ENCODE data around the gene ZNF609. TPM values are rescaled to one million over a fixed set of nuclear protein-coding genes. Genes with fewer than 3 reads are reported as not detected.

ZNF609 gene
- total RNA-seq, 1 experiment from 2014 or later: 31.0 TPM

GRCh38 chr15:64581408-64581761 is 121.0 kb downstream of the ZNF609 start:
- RAD21 ChIA-PET (ENCODE audit: low non-redundant PET in 1 of 2, low total read pairs in 2 of 2, uncharacterized antibody in 2 of 2, unreplicated experiment in 2 of 2): no interaction called here
- POLR2A ChIA-PET: no interaction called here
- peaks cover 41% of the 10 kb centered on the region; the same call in 1 of the 2 replicates for H3K79me2 ChIP-seq (ENCODE audit: insufficient read depth, low read length)
- no peaks in the 10 kb centered on the region for H3K36me3 ChIP-seq (ENCODE audit: control insufficient read depth in 1 of 2, insufficient read depth in 2 of 2, low read length in 2 of 2)
- H3K27ac ChIP-seq (ENCODE audit: low read depth, low read length): no peak overlapping the region
- CTCF ChIA-PET: no interaction called here
- no peak overlapping the region for H3K9ac ChIP-seq (ENCODE audit: low read length)
- H3K4me2 ChIP-seq (ENCODE audit: low read length): no peak overlapping the region
- no peak overlapping the region for H2AFZ ChIP-seq (ENCODE audit: low read depth, low read length, poor library complexity, severe bottlenecking)
- no peaks in the 10 kb centered on the region for H3K27me3 ChIP-seq (ENCODE audit: insufficient read depth, low read length)
- DNase-seq (ENCODE audit: low read depth, low spot score) (no peak), ATAC-seq (no peak)
- H3K4me1 ChIP-seq (ENCODE audit: control insufficient read depth in 1 of 2, insufficient read depth in 2 of 2, low read length in 2 of 2): 0 out of 4 replicates have a peak, but pooled peaks cover 0 to 3% of the 10 kb centered on the region in 2 experiments
- BruUV-seq (replicated peaks): no TSS peak
- TF ChIP-seq CEBPB (IDR thresholded peaks at IDR 0.05; ENCODE audit: low read depth) (no peak), EZH2phosphoT487 (IDR thresholded peaks at IDR 0.05; ENCODE audit: borderline replicate concordance) (no peak), TCF7L2 (IDR thresholded peaks at IDR 0.05; ENCODE audit: borderline replicate concordance, extremely low read depth, insufficient read depth, insufficient read length) (no peak), ZNF274 (IDR thresholded peaks at IDR 0.05; ENCODE audit: low read depth, low read length) (no peak), POLR2A (IDR thresholded peaks at IDR 0.05; ENCODE audit: borderline replicate concordance, extremely low read depth, insufficient read depth, insufficient read length) (no peak), SP1 (IDR thresholded peaks at IDR 0.05; ENCODE audit: low read depth) (no peak), SIN3A (IDR thresholded peaks at IDR 0.05; ENCODE audit: low read depth) (no peak), YY1 (IDR thresholded peaks at IDR 0.05; ENCODE audit: extremely low read depth, insufficient replicate concordance, low read depth, low read length) (no peak), POLR2AphosphoS5 (IDR thresholded peaks at IDR 0.05; ENCODE audit: low read depth, low read length) (no peak), EGR1 (IDR thresholded peaks at IDR 0.05; ENCODE audit: low read depth) (no peak), EZH2 (IDR thresholded peaks at IDR 0.05) (no peak), ELF1 (IDR thresholded peaks at IDR 0.05; ENCODE audit: borderline replicate concordance, low read depth) (no peak), JUND (IDR thresholded peaks at IDR 0.05) (no peak), FOSL1 (IDR thresholded peaks at IDR 0.05; ENCODE audit: low read depth) (no peak)
- TF ChIP-seq, protein P1, sequence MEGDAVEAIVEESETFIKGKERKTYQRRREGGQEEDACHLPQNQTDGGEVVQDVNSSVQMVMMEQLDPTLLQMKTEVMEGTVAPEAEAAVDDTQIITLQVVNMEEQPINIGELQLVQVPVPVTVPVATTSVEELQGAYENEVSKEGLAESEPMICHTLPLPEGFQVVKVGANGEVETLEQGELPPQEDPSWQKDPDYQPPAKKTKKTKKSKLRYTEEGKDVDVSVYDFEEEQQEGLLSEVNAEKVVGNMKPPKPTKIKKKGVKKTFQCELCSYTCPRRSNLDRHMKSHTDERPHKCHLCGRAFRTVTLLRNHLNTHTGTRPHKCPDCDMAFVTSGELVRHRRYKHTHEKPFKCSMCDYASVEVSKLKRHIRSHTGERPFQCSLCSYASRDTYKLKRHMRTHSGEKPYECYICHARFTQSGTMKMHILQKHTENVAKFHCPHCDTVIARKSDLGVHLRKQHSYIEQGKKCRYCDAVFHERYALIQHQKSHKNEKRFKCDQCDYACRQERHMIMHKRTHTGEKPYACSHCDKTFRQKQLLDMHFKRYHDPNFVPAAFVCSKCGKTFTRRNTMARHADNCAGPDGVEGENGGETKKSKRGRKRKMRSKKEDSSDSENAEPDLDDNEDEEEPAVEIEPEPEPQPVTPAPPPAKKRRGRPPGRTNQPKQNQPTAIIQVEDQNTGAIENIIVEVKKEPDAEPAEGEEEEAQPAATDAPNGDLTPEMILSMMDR (IDR thresholded peaks at IDR 0.05 in 2 of 3, conservative IDR thresholded peaks at IDR 0.05 in 1 of 3; ENCODE audit: borderline replicate concordance in 1 of 3, insufficient read depth in 1 of 3, low read depth in 2 of 3, low read length in 2 of 3): no peak
- TF ChIP-seq, protein P2, sequence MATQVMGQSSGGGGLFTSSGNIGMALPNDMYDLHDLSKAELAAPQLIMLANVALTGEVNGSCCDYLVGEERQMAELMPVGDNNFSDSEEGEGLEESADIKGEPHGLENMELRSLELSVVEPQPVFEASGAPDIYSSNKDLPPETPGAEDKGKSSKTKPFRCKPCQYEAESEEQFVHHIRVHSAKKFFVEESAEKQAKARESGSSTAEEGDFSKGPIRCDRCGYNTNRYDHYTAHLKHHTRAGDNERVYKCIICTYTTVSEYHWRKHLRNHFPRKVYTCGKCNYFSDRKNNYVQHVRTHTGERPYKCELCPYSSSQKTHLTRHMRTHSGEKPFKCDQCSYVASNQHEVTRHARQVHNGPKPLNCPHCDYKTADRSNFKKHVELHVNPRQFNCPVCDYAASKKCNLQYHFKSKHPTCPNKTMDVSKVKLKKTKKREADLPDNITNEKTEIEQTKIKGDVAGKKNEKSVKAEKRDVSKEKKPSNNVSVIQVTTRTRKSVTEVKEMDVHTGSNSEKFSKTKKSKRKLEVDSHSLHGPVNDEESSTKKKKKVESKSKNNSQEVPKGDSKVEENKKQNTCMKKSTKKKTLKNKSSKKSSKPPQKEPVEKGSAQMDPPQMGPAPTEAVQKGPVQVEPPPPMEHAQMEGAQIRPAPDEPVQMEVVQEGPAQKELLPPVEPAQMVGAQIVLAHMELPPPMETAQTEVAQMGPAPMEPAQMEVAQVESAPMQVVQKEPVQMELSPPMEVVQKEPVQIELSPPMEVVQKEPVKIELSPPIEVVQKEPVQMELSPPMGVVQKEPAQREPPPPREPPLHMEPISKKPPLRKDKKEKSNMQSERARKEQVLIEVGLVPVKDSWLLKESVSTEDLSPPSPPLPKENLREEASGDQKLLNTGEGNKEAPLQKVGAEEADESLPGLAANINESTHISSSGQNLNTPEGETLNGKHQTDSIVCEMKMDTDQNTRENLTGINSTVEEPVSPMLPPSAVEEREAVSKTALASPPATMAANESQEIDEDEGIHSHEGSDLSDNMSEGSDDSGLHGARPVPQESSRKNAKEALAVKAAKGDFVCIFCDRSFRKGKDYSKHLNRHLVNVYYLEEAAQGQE (IDR thresholded peaks at IDR 0.05; ENCODE audit: low read depth): no peak
- TF ChIP-seq, protein P3, sequence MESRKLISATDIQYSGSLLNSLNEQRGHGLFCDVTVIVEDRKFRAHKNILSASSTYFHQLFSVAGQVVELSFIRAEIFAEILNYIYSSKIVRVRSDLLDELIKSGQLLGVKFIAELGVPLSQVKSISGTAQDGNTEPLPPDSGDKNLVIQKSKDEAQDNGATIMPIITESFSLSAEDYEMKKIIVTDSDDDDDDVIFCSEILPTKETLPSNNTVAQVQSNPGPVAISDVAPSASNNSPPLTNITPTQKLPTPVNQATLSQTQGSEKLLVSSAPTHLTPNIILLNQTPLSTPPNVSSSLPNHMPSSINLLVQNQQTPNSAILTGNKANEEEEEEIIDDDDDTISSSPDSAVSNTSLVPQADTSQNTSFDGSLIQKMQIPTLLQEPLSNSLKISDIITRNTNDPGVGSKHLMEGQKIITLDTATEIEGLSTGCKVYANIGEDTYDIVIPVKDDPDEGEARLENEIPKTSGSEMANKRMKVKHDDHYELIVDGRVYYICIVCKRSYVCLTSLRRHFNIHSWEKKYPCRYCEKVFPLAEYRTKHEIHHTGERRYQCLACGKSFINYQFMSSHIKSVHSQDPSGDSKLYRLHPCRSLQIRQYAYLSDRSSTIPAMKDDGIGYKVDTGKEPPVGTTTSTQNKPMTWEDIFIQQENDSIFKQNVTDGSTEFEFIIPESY (IDR thresholded peaks at IDR 0.05; ENCODE audit: extremely low read depth, insufficient replicate concordance, low read length): no peak
- TF ChIP-seq, protein P4, sequence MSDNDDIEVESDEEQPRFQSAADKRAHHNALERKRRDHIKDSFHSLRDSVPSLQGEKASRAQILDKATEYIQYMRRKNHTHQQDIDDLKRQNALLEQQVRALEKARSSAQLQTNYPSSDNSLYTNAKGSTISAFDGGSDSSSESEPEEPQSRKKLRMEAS (IDR thresholded peaks at IDR 0.05): no peak
- TF ChIP-seq, protein P5, sequence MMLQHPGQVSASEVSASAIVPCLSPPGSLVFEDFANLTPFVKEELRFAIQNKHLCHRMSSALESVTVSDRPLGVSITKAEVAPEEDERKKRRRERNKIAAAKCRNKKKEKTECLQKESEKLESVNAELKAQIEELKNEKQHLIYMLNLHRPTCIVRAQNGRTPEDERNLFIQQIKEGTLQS (IDR thresholded peaks at IDR 0.05): no peak
- H3K4me3 ChIP-seq (replicated peaks in 1 of 2; ENCODE audit: low read depth in 1 of 2, low read length in 2 of 2): no peak overlapping the region
- H3K9me2 ChIP-seq (ENCODE audit: insufficient read depth): no peaks in the 10 kb centered on the region
- intact Hi-C loops (cut with micrococcal nuclease): no loop called here
- peaks cover 3 to 11% of the 10 kb centered on the region in 2 experiments; a peak in 1 of 4 replicates for H3K9me3 ChIP-seq (ENCODE audit: control insufficient read depth in 1 of 2, insufficient read depth in 1 of 2, low read depth in 1 of 2, low read length in 2 of 2)
- no peaks in the 10 kb centered on the region for H4K20me1 ChIP-seq (ENCODE audit: insufficient read depth)
